Cardiac muscle cell (in vitro differentiated cells and primary cell): ENCODE measurements around the gene RAB3C. TPM values are rescaled to one million over a fixed set of nuclear protein-coding genes. Genes with fewer than 3 reads are reported as not detected.

Experiments
- DNase-seq, 2 donors: peaks; one replicate each; pipeline versions ENCODE4 v3.0.0 to v3.0.0-alpha.2; 2010 to 2017; ENCODE audit warnings: low read depth in 1 of 2, low spot score in 1 of 2
- H3K27ac ChIP-seq: fragments of 200-600 bp; sonication (generic); 2 replicates; pipeline ENCODE4 v1.5.1; 2016
- H3K27me3 ChIP-seq: fragments of 200-600 bp; sonication (generic); 2 replicates; pipeline ENCODE4 v1.6.0; 2016; ENCODE audit warnings: control low read depth
- H3K36me3 ChIP-seq: fragments of 200-600 bp; sonication (generic); 2 replicates; pipeline ENCODE4 v1.5.1; 2016; ENCODE audit warnings: control low read depth
- H3K4me1 ChIP-seq: fragments of 200-600 bp; sonication (generic); 2 replicates; pipeline ENCODE4 v1.8.1; 2017; ENCODE audit warnings: low read depth, mild to moderate bottlenecking, mixed run types
- H3K4me3 ChIP-seq: fragments of 200-600 bp; sonication (generic); 2 replicates; pipeline ENCODE4 v1.5.1; 2016; ENCODE audit warnings: mild to moderate bottlenecking
- H3K9me3 ChIP-seq: fragments of 200-600 bp; sonication (generic); 2 replicates; pipeline ENCODE4 v1.5.1; 2017; ENCODE audit warnings: low read depth, mild to moderate bottlenecking, control low read depth
- CTCF ChIP-seq: IDR thresholded peaks from 2 replicates; pipeline ENCODE4 v1.5.1; 2012; ENCODE audit warnings: low read depth, mild to moderate bottlenecking, low read length
- polyA plus RNA-seq: library from polyadenylated mRNA; unstranded; fragments of >200 nt; fragmentation: Nextera tagmentation; extraction: Ambion mirVana; gene quantifications from 2 replicates; pipeline ENCODE4 v1.2.1, GENCODE V29; 2016
- total RNA-seq: library from RNA; depleted of rRNA; stranded (reverse); fragments of >200 nt; gene quantifications from 2 replicates; pipeline ENCODE4 v1.2.3, GENCODE V29; 2016

The RAB3C gene
- total and polyA plus RNA-seq, 2 experiments from 2014 or later = 0.69 to 1.1 TPM

- DNase-seq = no peak
- H3K27ac ChIP-seq = no peak overlapping the region
- no peak overlapping the region for H3K4me3 ChIP-seq
- no peaks in the 10 kb centered on the region for H3K27me3 ChIP-seq
- no peaks in the 10 kb centered on the region for H3K4me1 ChIP-seq
- TF ChIP-seq CTCF = no peak
- no peaks in the 10 kb centered on the region for H3K9me3 ChIP-seq
- H3K36me3 ChIP-seq = no peaks in the 10 kb centered on the region
Measured at GRCh38 chr5:58640011-58640410, 57.1 kb downstream of the RAB3C start.

GRCh38 chr5:58641533-58641932 lies 58.7 kb downstream of the RAB3C start:
- Histone ChIP-seq H3K4me3 (no peak overlapping the region), H3K27ac (no peak overlapping the region), H3K9me3 (no peaks in the 10 kb centered on the region), H3K36me3 (no peaks in the 10 kb centered on the region), H3K4me1 (no peaks in the 10 kb centered on the region), H3K27me3 (no peaks in the 10 kb centered on the region)
- peak in 1 of 2 donors; percentile 47 for DNase-seq
- TF ChIP-seq CTCF = no peak

- no peak for DNase-seq
- Histone ChIP-seq H3K4me1 (no peaks in the 10 kb centered on the region), H3K27ac (no peak overlapping the region), H3K9me3 (no peaks in the 10 kb centered on the region), H3K36me3 (no peaks in the 10 kb centered on the region), H3K27me3 (no peaks in the 10 kb centered on the region), H3K4me3 (no peak overlapping the region)
- TF ChIP-seq CTCF = no peak
Measured at GRCh38 chr5:58648846-58649245, 66.0 kb downstream of the RAB3C start.

- no peak overlapping the region for H3K4me3 ChIP-seq
Measured at GRCh38 chr5:58649716-58650115, 66.8 kb downstream of the RAB3C start.

GRCh38 chr5:58653521-58653920 lies 70.6 kb downstream of the RAB3C start:
- no peaks in the 10 kb centered on the region for H3K36me3 ChIP-seq
- no peak for TF ChIP-seq CTCF
- no peaks in the 10 kb centered on the region for H3K9me3 ChIP-seq

More at GRCh38 chr5:58649716-58650115, 66.8 kb downstream of the RAB3C start:
- Histone ChIP-seq H3K27me3 (no peaks in the 10 kb centered on the region), H3K9me3 (no peaks in the 10 kb centered on the region), H3K4me1 (no peaks in the 10 kb centered on the region), H3K27ac (no peak overlapping the region), H3K36me3 (no peaks in the 10 kb centered on the region)
- TF ChIP-seq CTCF = no peak
- DNase-seq = no peak

DNA sequence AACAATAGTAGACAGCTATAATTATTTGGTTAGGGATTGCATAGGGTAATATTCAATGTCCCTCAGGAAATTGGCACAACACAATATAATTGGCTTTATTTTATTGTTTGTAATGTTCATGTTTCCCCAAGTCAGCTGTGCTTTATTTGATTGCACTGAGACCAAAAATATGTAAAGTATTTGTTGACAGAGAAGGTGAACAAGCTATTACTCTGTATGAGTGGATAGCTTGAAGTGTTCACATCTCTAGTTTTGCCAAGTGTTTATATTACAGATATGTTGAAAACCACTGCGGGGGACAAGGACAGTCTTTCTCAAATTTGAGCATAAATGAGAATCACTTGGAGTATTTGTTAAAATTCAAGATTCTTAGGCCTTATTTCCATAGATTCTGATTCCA lies 83.3 kb downstream of the RAB3C start:
- H3K9me3 ChIP-seq = no peaks in the 10 kb centered on the region
- H3K27ac ChIP-seq = no peak overlapping the region
- no peak overlapping the region for H3K4me3 ChIP-seq
- no peaks in the 10 kb centered on the region for H3K36me3 ChIP-seq
- TF ChIP-seq CTCF = no peak
- H3K4me1 ChIP-seq = no peaks in the 10 kb centered on the region
- no peak for DNase-seq
- no peaks in the 10 kb centered on the region for H3K27me3 ChIP-seq

More at GRCh38 chr5:58653521-58653920, 70.6 kb downstream of the RAB3C start:
- no peak overlapping the region for H3K4me3 ChIP-seq
- H3K27me3 ChIP-seq = no peaks in the 10 kb centered on the region
- no peak overlapping the region for H3K27ac ChIP-seq
- DNase-seq = no peak
- no peaks in the 10 kb centered on the region for H3K4me1 ChIP-seq
